ENCODE data around the gene CHCT1. TPM values are rescaled to one million over a fixed set of nuclear protein-coding genes. Genes with fewer than 3 reads are reported as not detected.

CHCT1 gene
- total RNA-seq, 1 donor from 2014 or later, result not detected

GRCh38 chr17:60463157-60463835 lies 41.0 kb downstream of the CHCT1 start:
- no peak for DNase-seq
- Mint-ChIP-seq H3K36me3 (ENCODE audit: unreplicated experiment) (no peaks in the 10 kb centered on the region), H3K4me3 (ENCODE audit: unreplicated experiment) (no peak overlapping the region), H3K27ac (ENCODE audit: unreplicated experiment) (no peak overlapping the region), H3K27me3 (ENCODE audit: unreplicated experiment) (no peaks in the 10 kb centered on the region), H3K9me3 (ENCODE audit: unreplicated experiment) (no peaks in the 10 kb centered on the region), H3K4me1 (ENCODE audit: low read depth, unreplicated experiment) (peaks cover 2% of the 10 kb centered on the region)
- TF ChIP-seq CTCF (IDR thresholded peaks at IDR 0.05; ENCODE audit: partially characterized antibody, unreplicated experiment), result no peak

GRCh38 chr17:60464343-60464742 lies 42.1 kb downstream of the CHCT1 start:
- no peak overlapping the region for H3K27ac Mint-ChIP-seq (ENCODE audit: unreplicated experiment)
- H3K4me1 Mint-ChIP-seq (ENCODE audit: low read depth, unreplicated experiment), result peaks cover 6% of the 10 kb centered on the region

GRCh38 chr17:60468371-60468770 lies 46.1 kb downstream of the CHCT1 start:
- H3K27ac Mint-ChIP-seq (ENCODE audit: unreplicated experiment), result peak overlapping the region; percentile 29
- TF ChIP-seq CTCF (IDR thresholded peaks at IDR 0.05; ENCODE audit: partially characterized antibody, unreplicated experiment), result no peak
- DNase-seq, result no peak
- peaks cover 6% of the 10 kb centered on the region for H3K4me1 Mint-ChIP-seq (ENCODE audit: low read depth, unreplicated experiment)
- H3K36me3 Mint-ChIP-seq (ENCODE audit: unreplicated experiment), result no peaks in the 10 kb centered on the region
- H3K27me3 Mint-ChIP-seq (ENCODE audit: unreplicated experiment), result no peaks in the 10 kb centered on the region
- H3K4me3 Mint-ChIP-seq (ENCODE audit: unreplicated experiment), result peak overlapping the region; percentile 36
- no peaks in the 10 kb centered on the region for H3K9me3 Mint-ChIP-seq (ENCODE audit: unreplicated experiment)

More at GRCh38 chr17:60464343-60464742, 42.1 kb downstream of the CHCT1 start:
- Mint-ChIP-seq H3K4me3 (ENCODE audit: unreplicated experiment) (no peak overlapping the region), H3K36me3 (ENCODE audit: unreplicated experiment) (no peaks in the 10 kb centered on the region), H3K27me3 (ENCODE audit: unreplicated experiment) (no peaks in the 10 kb centered on the region), H3K9me3 (ENCODE audit: unreplicated experiment) (no peaks in the 10 kb centered on the region)
- no peak for DNase-seq
- TF ChIP-seq CTCF (IDR thresholded peaks at IDR 0.05; ENCODE audit: partially characterized antibody, unreplicated experiment), result no peak

- H3K36me3 Mint-ChIP-seq (ENCODE audit: unreplicated experiment), result no peaks in the 10 kb centered on the region
- TF ChIP-seq CTCF (IDR thresholded peaks at IDR 0.05; ENCODE audit: partially characterized antibody, unreplicated experiment), result no peak
- no peak overlapping the region for H3K27ac Mint-ChIP-seq (ENCODE audit: unreplicated experiment)
- H3K4me3 Mint-ChIP-seq (ENCODE audit: unreplicated experiment), result no peak overlapping the region
- no peaks in the 10 kb centered on the region for H3K27me3 Mint-ChIP-seq (ENCODE audit: unreplicated experiment)
- DNase-seq, result no peak
- no peaks in the 10 kb centered on the region for H3K9me3 Mint-ChIP-seq (ENCODE audit: unreplicated experiment)
- H3K4me1 Mint-ChIP-seq (ENCODE audit: low read depth, unreplicated experiment), result peaks cover 6% of the 10 kb centered on the region
These were observed 49.2 kb downstream of the CHCT1 start for GRCh38 chr17:60471451-60471850.

- Mint-ChIP-seq H3K27ac (ENCODE audit: unreplicated experiment) (no peak overlapping the region), H3K27me3 (ENCODE audit: unreplicated experiment) (no peaks in the 10 kb centered on the region), H3K9me3 (ENCODE audit: unreplicated experiment) (no peaks in the 10 kb centered on the region)
These were observed 50.2 kb downstream of the CHCT1 start for GRCh38 chr17:60472449-60472848.

More at GRCh38 chr17:60472449-60472848, 50.2 kb downstream of the CHCT1 start:
- no peaks in the 10 kb centered on the region for H3K36me3 Mint-ChIP-seq (ENCODE audit: unreplicated experiment)
- H3K4me3 Mint-ChIP-seq (ENCODE audit: unreplicated experiment), result no peak overlapping the region
- H3K4me1 Mint-ChIP-seq (ENCODE audit: low read depth, unreplicated experiment), result peaks cover 6% of the 10 kb centered on the region
- no peak for TF ChIP-seq CTCF (IDR thresholded peaks at IDR 0.05; ENCODE audit: partially characterized antibody, unreplicated experiment)
- no peak for DNase-seq

Measured in glutamatergic neuron (in vitro differentiated cells).